HG02571 (cell line): Measurements from ENCODE around the gene RAB21.
A peak's percentile ranks its signal among the peaks of the same experiment; 100 is the strongest.

ENCODE experiments used
- ATAC-seq: cut with Tn5 transposase; IDR thresholded peaks from one replicate; pipeline ENCODE4 v1.9.1; 2021; ENCODE audit warnings: mild to moderate bottlenecking, moderate library complexity; ENCODE audit not compliant: unreplicated experiment

Gene RAB21

DNA sequence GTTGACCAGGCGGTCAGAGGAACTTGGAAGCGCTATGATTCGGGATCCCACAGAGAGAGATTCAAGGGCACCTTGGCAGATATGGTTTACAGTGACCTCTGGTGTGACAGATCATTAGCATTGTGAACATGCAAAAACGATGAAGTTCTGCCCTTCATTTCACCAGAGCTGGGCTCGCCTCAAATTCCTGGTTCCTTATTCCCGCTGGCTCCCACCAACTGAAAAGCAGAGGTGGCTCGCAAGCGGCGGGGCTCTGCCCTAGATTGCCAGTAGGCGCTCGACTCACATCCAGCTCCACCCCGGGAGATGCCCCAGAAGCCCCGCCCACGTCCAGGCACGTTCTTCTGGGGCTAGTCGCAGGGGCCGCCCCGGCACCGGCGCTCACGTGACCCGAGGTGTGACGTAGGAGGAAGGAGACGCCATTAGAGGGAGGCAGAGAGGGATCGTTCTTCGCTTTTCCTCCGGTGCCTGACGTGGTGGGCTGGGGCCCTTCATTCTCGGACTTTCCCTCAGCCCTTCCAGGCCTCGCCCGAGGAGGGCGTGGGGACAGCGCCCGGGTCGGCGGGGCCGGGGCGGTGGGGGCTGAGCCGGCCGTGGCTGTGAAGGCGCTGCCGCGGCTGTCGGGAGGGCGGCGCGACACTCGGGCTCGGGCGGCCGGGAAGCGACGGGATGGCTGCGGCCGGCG is at the start of gene RAB21:
TSS of gene RAB21 (plus strand) at position 403 of the 685 bp plus-strand sequence. CDS start at position 670, 267 bp downstream.
- peak; percentile 92 for ATAC-seq

- ATAC-seq: no peak
These were observed 49.7 kb upstream of the RAB21 start for GRCh38 chr12:71704920-71705319.

- no peak for ATAC-seq
These were observed 46.0 kb upstream of the RAB21 start for GRCh38 chr12:71708658-71709057.

DNA sequence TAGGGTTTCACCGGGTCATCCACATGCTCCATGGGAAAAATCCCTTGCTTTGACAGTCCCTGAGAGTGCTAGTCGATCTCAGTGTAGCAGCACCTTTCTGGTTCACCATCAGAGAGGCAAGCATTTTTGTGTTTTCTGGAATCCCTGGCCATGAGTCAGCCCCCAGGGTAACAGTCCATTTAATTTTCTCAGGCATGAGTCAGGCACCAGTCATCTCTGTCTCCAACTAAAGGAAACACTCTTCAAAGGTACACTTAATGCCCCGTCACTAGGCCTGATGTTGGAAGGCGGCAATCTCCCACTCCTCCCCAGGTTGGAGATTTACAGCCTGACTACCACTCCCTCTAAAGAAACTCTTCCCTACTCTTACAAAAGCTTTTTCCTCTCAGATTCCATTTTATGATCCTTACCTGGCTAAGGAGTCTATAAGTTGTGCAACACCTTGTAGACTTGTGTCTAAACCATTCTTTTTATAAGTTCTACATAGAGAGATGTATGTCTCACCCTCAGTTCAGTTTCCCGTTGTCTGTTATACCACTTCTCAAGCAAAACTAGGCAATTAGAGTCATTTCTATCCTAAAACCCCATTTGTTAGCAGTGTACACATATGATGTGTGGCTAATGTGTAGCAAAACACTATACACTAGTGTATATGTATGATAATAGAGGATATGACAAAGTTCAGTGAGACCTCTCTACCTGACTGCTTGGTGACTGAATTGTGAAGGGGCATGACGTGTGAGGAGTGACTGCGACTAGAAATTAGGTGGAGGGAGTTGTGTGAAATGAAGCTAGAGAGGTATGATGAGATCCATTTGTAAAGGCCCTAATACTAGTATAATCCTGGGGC is 44.2 kb upstream of the RAB21 start:
- no peak for ATAC-seq

DNA sequence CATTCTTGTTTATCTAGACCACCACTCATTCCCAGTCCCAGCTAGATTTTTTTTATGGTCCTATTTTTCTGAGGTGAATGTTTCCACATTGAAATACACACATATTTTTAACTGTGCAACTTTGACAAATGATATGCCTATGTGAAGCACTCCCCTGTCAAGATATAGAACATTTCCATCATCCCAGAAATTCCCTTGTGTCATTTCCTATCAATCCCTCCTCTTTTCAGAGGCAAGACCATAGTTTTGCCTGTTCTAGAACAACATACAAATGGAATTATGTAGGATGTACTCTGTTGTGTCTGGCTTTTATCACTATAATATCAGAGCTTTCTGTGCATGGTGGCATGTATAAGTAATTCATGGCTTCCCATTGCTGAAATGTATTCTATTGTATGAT is 36.1 kb upstream of the RAB21 start:
- no peak for ATAC-seq

DNA sequence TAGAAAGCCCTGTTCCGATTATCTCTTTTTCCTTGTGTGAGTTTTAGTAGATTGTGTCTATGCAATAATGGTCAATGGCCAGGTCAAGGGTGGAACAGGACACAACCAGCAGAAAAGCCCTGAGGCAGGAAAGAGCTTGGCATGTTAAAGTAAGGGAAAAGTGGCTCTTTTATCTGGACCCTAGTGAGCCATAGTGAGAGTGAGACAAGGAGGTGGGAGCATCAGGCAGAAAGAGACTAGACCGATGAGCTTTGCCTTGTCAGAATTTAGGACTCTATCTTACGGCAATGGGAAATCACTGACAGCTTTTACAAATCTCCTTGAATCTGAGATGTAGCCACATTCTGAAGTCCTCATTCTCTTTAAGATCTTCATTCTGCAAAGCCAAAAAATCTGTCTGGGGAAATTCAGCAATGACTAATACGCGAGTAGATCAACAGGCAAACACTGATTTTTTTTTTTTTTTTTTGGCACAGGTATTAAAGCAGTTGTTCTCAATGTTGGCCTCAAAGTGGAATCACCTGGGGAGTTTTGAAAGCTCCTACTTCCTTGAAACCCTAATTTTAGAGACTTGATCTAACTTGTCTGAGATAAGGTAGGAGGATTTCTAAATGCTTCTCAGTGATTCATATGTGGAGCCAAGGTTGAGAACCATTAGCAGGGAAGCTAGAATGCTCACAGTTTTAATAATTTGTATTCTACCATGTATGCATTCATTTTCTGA is 34.9 kb upstream of the RAB21 start:
- no peak for ATAC-seq

DNA sequence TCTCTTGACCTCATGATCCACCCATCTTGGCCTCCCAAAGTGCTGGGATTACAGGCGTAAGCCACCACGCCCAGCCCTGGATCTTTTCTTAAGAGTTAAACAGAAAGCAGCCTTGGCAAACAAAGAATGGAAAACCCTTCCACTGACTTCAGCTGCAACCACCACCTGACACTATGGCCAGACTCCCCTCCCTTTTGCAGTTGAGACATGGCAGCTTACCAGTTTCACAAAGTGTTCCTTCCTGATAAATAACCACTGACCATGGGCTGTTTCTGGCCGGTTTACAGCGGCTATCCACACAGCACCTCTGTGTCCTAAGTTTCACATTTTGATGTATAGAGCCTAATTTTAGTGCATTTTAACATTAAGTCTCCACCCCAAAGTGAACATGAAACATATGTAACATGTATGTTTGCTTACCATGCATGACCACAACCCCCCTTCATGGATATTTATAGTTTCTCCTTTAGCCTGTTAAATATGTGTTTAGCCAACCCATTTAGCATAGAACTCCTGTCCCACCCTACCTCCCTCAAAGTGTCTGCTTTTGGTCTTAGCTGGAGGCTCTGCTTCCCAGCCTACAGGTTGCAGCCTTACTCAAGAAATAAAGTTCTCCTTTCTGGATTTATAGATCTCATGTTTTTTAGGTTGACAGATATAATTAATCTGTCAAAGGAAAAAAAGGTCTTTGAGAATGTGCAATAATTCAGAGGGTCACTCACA is 32.7 kb upstream of the RAB21 start:
- ATAC-seq: no peak

DNA sequence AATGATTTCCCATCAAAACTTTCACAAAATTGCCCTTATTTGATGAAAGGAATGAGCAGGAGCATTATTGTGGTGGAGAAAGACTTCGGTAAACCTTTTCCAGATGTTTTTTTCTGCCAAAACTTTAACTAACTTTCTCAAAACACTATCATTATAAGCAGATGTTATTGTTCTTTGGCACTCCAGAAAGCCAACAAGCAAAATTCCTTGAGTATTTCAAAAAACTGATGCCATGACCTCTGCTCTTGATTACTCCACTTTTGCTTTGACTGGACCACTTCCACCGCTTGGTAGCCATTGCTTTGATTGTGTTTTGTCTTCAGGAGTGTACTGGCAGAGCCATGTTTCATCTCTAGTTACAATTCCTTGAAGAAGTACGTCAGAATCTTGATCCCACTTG is 29.7 kb upstream of the RAB21 start:
- ATAC-seq: no peak

- ATAC-seq: no peak
These were observed 28.1 kb upstream of the RAB21 start for GRCh38 chr12:71726548-71726947.

DNA sequence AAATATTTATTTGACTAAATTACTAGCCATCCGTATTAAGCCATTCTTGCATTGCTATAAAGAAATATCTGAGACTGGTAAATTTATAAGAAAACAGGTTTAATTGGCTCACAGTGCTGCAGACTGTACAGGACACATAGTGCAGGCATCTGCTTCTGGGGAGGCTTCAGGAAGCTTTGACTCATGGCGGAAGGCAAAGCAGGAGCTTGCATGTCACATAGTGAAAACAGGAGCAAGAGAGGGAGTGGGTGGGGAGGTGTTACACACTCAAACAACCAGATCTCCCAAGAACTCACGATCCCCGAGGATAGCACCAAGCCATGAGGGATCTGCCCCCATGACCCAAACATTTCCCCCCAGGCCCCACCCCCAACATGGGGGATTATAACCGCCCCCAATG is 26.7 kb upstream of the RAB21 start:
- ATAC-seq: no peak

GRCh38 chr12:71730936-71731335 is 23.7 kb upstream of the RAB21 start:
- no peak for ATAC-seq

- ATAC-seq: no peak
These were observed 23.0 kb upstream of the RAB21 start for GRCh38 chr12:71731439-71732356.

DNA sequence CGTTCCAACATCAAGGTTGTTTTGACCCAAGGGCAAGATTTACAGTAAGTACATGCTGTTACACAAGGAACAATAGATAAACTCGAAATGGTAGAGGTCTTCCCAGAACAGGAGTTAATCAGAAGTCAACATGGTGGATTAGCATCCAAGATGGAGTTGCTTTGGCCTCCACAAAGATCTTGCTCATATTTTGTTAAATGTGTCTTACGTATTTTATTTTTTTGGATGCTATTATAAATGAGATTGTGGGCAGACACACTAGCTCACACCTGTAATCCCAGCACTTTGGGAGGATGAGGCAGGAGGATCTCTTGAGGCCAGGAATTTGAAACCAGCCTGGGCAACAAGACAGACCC is 22.3 kb upstream of the RAB21 start:
- ATAC-seq: no peak

DNA sequence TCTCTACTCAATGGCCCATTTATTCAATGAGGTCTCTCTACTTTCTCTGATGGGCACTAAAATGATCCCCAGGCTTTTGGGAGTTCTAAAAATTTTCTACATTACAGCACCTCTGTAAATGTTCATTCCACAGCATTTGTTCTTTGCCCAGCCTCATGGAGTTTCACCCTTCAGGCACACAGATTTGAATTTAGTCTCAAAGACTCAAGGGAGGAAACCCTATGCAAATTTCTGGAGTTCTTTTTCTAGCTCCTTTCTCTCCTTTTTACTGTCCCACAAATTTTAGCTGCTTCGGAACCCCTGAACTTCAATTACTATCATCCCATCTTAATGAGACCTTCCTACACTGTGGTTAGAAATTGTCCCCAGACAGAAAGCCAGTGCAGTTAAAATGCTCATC is 17.5 kb upstream of the RAB21 start:
- ATAC-seq: no peak

- ATAC-seq: no peak
These were observed 11.7 kb upstream of the RAB21 start for GRCh38 chr12:71742998-71743397.

DNA sequence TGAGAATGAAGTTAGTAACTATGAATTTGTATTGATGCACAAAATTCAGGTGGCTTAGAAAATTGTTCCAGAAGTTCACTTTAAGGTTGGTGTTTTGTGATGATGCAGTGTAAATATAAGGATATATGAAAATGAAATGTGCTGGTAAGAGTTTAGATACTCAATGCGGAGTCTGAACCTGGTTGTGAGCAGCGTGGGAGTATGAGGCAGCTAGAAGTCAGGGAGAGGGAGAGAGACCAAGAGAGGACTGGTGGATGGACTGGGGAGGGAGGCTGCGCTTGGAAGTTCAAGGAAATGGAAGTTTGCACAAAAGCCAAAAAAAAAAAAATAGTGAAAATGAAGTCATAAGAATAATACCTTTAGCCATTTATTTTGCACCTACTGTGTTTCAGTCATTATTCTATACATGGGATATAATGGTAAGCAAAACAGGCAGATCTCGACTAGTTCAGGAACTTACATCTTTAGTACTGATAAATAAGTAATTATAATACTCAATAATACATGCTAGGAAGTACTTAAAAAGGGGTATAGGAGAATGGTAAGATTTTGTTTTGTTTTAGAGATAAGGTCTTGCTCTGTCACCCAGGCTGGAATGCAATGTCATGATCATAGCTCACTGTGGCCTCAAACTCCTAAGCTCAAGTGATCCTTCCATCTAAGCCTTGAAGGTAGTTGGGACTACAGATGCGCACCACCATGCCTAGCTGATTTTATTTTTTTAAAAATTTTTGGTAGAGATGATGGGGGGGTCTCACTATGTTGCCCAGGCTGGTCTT is 10.0 kb upstream of the RAB21 start:
- ATAC-seq: no peak

GRCh38 chr12:71746974-71747611 is 7.6 kb upstream of the RAB21 start:
- ATAC-seq: peak; percentile 90

GRCh38 chr12:71748081-71748850 is 6.4 kb upstream of the RAB21 start:
- no peak for ATAC-seq
